NCI-H2227 treated with DMSO at 0.1 percent for 48 hours (cell line): ENCODE results near the gene IL17REL.
"Not testable (repeated sequence)": the region's sequence is repeated elsewhere in the genome, so short reads cannot be mapped to it uniquely, and the experiment has no call there.

Experiments
- DNase-seq: peaks from one replicate; lab custom pipeline; 2025; lab: John Stamatoyannopoulos, UW

The IL17REL gene

DNA sequence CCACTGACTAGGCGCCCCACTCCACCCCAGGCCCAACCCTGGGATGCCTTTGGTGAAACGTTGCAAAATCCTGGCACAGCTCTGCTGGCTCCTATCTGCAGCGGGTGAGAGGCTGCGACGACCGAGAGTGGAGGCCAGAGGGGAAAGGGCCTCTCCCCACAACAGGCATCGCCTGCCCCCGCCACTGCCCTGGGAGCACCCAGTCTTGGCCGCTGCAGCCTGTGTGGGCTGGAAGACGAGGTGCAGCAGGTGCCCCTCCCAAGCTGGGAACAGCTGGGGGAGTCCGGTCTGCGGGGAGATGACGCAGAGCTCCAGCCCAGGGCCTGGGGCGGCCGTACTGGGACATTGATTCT is 56.2 kb downstream of the IL17REL start:
- DNase-seq, result no peak

DNA sequence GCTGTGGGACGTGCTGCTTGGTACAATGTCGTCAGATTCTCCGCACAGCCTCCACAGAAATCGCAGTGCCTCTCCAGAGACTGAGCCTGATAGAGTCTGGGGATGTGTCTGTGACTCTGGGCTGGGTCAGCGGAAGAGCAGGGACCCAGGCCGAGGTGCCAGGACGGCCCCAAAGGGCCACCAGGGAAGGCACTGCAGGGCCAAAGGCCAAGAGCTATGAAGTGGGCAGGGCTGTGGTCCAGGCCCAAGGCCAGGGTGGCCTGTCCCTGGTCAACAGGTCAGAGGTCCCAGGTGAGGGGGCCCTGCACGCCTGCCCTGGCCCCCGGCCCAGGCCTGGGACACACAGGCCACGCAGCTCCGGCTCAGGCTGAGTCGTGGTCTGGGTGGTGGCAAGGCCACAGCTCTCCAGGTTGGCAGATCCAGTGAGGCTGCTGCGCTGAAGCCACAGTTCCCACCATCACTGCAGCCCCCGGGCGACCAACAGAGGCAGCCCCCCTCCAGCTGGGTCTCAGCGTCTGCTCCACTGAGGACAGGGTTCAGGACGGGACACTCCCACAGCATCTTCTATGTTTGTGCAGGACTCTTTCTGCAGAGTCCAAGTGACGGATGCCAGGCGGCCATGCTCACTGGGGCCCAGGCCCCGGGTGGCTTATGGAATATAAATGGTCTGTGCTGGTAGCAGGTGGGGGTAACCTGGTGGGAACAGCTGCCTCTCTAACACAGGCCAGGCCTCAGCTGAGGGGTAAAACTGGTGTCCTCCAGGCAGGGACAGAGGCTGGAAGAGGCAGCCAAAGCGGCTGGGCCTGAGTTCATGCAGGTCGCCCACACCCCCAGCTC is 56.8 kb downstream of the IL17REL start:
- no peak for DNase-seq

DNA sequence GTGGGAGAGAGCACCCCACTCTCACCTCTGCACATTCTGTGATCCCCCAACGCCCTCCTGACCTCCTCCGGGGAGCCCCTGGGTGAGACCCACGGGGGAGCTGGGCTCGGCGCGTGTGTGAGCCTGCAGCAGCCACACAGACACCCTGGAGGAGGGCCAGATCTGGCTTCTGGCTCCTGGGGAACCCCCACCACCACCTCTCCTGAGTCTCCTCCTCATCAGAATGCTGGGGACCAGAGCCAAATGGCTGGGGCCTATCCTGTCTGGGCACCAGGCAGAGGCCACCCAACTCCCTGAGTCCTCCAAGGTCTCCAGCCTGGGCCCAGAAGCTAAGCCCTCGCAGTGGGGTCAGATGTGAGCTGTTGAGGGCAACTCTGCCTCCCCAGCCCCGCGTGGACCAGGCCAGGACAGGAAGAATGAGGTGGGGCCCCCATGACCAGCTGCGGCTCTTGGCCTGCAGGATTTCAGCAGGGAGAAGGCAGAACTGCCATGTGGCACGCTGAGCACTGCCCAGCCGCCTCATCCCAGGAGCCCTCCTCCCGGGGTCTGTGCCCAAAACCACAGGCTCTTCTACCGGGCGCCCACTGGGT is 57.5 kb downstream of the IL17REL start:
- DNase-seq, result no peak

DNA sequence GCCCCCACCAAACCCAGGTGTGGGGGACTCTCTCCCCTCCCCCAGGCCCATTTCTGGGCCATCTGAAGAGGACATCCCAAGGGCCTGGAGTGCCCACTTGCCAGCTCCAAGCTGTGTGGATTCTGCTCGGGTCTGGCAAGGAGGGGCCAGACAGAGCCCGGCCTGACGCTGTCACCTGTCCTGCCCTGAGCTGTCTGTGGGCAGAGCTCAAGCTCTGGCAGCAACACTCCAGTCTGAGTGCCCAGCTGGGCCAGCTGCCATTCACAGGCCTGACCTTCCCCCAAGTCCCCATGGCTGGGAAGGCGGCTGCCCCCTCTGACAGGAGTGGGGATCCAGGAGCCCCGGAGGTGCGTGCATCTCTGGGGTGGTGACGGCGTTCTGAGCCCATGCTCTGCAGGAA is 58.2 kb downstream of the IL17REL start:
- no peak for DNase-seq

DNA sequence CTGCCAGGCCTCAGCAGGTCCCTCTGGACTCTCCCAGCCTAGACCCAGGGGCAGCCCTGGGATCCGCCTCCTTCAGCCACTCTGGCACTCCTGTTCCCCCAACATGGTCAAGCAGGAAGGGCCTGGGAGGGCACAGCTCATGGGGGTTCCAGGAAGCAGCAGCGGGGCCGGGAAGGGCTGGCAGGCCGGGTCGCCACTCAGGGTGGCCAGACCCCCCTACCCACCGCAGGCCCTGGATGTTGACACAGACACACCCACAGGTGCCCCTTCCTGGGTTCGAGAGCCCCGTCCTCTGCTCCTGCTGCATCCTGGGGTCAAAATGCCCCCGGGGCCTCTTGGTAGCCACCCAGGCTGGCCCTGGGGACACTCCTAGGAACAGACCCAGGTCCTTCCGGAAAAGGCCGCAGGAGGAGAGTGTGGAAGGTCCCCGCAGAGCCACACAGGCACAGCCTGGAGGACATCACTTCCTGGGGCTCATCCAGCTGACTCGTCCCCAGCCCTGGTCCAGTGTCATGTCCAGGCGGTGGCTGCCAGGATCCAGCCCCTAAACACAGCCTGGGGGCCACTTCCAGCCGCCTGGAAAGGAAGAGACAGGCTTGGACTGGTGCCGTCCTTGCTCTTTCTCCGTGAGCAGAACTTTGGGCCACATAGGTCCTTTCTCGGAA is 58.8 kb downstream of the IL17REL start:
- no peak for DNase-seq

DNA sequence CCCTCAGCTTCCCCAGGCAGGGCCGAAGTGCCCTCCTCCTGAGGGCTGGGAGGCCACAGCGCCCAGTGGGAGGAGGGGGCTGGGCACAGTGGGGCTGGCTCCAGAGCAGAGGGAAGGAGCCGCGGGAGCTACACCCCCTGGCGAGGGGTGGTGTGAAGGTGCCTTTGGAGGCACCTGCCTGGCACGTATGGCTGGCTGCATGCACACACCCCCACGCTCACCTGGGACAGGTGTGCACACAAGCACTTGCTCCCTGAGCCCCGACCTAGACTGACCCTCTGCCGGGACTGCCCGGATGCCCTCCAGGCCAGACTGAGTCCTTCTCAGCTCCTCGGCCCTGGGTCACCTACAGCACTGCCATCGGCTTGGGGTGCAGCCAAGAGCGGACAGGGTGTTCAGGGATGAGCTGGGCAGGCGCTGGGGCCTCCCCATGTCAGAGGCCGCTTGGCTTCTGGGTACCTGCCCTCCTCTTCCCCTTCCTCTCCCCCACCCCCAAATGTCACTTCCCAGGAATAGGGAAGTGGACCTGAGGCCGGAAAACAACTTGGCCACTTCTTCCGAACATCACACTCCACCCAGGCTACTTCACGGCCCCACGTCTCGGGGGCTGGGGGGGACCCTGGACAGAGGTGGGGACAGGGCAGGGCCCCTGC is 59.4 kb downstream of the IL17REL start:
- DNase-seq, result no peak

DNA sequence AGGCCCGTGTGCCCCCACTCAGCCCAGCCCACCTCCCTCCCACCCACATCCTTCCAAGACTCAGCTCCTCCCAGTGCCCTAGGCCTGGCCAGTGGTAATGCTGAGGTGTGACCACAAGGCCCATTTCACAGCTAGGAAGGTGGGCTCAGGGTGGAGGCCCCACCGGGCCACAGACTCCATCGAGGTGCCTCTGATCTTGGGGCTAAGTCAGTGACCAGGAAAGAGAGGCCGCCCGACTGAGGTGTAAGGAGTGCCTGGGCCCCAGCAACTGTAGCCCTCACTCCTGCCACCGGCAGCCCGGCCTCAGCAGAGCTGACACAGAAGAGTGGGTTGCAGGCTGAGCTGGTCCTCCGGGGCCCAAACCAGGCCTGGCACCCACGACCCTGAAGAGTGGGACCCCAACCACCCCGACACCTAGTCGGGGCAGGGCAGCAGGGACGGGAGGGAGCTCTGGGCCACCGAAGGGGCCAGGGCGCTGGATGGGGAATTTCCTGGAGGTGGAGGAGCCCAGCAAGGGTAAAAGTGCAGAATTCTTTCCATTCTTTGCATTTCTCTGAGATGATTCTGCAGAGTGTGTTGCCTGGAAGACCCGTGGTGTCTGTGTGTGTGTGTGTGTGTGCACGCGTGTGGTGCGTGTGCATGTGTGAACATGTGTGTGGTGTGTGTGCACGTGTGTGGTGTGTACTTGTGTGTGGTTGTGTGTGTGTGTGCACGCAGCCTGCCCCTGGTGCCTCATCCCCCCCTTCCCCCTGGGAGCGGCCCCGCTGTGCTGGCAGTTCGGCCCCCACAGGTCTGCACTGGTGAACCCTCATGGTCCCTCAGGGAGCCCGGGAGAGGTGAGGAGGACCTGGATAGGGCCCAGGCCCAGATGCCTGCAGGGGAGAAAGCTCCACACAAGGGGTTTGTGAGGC is 60.3 kb downstream of the IL17REL start:
- no peak for DNase-seq

DNA sequence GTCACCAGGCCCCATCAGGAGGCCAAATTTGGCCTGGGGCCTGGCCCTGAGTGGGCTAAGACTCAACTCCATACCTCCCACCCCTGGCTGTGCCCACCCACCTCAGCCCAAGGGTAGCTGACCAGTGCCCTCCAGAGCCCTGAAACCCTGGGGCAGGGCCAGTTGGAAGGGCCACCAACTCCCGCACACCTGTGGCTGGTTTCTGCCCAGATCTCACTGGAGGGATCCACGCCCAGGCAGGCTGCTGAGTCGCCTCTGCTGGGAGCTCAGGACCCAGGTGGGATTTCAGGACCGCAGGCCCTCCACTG is 60.9 kb downstream of the IL17REL start:
- no peak for DNase-seq

DNA sequence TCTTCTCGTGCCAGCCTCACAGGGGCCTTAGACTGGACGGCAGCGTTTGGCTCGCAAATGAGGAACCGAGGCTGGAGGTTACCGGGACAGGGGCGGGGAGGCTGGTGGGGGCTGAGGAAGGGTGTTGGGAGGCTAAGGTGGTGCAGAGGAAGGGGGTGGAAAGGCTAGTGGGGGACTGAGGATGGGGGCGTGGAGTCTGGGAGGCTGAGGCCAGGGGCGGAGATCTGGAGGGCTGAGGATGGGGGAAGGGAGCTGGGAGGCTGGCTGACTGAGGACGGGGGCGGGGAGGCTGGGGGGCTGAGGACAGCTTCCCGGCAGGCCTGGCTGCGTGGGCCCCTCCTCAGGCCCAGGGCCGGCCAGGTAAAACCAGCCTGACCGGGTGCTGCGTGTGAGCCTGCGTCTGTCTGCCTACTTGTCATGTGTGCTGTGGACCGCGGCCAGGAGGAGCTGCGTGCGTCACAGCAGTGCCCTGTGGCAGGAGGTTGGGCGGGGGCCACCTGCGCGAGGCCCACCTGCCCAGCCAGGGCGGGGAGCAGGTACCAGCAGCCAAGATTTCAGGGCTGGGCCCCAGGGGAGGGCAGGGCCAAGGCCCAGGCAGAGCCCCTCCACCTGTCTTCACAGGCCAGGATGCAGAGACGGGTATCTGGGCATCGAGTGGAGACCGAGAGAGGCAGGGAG is 61.4 kb downstream of the IL17REL start:
- no peak for DNase-seq

DNA sequence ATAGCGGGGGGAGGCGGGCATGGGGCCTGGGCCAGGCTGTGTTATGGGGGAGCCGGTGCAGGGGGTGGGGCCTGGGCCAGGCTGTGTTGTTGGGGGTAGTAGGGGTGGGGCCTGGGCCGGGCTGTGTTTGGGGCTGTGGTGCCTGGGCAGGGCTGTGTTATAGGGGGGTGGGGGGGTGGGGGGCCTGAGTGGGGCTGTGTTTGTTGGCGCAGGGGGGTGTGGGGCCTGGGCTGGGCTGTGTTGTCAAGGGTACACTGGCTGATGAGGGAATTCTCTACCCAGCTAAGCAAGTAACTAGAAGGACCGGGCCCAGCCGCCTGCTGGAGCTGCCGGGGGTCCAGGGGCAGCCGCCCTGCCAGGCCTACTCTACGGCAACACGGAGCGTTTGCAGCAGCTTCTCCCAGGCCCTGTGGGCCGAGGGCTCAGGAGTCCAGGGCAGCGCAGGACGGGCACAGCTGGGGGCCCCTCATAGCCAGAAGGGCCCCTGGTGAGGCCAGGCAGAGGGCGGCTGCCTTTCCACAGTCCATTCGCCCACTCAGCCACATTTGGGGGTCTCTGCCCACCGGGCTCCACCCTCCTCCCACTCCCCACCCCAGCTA is 62.1 kb downstream of the IL17REL start:
- DNase-seq, result no peak

DNA sequence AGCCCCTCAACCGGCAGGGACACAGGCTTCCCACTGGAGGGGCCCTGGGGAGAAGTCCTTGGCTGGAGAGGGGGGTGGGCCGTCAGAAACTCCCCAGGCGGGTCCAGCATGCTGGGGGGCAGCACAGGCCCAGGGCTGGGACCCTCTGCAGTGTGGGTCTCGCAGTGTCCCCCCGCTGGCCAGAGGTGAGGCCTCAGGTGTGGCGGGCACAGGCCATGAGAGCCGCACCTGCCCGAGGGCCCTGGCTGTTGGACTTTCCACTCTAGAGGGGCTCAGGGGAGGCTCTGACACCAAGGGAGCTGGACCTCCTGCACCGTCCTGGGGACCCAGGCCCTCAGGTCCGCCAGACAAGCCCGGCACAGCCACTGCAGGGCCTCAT is 62.7 kb downstream of the IL17REL start:
- no peak for DNase-seq

DNA sequence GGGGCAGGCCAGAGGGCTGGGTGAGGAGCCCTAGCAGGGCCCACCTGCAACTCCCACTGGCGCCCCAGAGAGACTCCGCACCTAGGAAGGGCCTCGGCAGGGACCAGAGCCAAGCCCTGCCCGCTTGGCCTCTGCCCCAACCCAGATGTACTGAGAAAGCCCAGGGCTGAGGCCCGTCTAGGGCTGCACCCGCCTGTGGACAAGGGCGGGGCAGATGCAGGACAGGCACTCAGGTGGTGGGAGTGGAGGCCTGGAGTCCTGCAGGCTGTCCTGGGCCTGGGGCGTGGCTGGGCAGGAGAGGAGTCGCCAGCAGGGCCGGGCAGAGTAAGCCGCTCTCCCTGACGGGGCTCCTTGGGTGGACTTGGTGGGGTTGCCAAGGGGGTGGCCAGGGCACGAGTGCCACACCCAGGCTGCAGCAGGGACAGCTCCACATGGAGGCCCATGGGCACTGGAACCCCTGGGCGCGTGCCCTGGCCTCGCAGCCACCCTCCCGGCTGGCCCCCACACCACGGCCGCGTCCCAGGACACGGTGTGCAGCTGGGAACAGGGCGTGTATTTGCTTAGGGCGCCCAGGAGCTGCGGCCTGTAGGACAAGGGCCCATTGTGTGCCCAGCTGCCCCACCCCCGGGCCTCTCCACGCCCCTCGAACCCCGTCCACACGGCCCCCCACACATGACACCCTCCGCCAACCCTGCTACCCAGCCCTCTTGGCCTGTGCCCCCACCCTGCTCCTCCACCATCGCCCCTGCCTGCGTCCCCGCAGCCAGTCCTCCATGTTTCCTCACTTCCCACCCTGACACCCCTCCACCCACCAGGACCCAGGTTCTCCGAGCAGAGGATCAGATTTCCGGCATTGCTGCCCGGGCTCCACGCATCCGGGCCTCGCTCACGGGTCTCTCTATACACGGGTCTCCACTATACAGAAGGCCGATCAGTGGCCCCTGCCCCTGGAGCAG is 63.3 kb downstream of the IL17REL start:
- DNase-seq, result no peak

DNA sequence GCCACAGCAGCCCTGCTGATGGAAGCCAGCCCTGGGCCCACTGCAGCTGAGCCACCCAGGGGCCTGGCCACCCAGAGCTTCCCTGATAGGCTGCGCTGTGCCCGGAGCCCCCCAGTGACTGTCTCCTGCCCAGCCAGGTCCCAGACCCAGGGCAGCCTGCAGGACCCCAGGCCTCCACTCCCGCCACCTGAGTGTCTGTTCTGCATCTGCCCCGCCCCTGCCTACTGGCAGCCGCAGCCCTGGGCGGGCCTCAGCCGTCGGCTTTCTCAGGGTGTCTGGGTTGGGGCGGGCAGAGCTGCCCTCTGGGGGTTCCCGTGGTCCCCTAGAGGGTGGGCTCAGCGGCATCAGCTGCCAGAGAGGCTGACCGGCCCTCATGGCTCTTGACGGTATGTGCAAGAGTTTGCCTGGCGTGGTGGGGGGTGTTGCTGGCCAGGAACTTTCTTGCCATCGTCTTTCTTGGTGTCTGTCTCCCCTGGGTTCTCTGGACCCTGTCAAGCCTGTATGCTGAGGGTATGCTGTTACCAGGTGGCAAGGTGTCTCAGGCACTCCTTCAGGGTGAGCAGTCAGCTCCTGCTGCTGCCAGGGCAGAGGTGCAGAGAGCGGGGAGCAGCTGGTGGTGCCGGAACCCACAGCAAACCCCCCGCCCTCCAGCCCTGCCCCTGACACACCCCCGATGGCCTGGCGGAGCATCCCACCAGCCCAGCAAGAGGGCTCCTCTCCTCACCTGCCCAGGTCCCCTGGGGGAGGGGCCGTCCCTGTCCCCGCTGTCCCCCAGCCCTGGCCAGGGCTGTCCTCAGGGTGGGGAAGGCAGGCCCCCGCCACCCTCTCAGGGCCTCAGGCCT is 64.2 kb downstream of the IL17REL start:
- no peak for DNase-seq

DNA sequence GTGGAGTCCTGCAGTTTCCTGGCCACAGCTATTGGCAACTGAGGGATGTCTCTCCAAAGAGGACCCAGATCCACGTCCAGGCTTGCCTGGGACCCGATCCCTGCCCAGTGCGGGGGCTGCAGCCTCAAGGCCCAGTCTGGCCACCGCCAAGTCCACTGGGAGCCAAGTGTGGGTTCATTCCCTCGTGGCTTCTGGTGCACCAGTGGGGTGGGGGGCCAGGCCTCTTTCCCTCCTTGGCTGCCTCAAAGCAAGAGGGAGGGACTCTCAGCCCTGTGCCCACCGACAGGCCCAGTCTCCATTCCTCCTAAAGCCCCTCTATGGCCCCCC is 65.3 kb downstream of the IL17REL start:
- DNase-seq, result no peak

DNA sequence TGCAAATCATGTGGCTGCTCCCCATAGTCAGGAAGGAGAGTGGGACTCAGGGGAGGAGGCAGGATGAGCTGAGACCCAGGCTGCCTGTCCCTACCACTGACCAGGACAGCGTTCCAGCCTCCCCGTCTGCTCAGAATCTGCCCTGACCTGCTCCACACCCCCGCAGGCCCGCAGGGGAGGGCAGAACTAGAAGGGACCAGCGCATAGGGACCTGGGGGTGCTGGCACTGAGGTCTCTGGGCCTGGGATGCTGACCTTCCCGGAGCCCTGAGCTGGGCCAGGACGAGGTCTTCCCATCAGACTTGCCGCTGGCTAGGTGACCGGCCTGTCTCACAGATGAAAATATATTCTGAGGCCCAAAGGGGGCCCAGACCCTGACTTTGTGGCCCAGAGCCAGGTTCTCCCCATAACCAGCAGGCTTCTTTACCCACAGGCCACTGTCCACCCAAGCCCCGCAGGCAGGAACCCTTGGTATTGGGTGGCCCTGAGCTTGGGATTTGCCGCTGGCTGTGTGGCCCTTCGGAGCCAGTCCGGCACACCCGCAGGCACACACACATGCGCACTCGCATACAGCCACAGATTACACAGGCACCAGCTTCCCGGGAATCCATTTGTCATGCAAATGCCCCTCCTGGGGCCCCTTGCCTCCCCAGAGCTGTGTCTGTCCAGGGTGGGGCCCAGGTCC is 65.8 kb downstream of the IL17REL start:
- DNase-seq, result no peak

DNA sequence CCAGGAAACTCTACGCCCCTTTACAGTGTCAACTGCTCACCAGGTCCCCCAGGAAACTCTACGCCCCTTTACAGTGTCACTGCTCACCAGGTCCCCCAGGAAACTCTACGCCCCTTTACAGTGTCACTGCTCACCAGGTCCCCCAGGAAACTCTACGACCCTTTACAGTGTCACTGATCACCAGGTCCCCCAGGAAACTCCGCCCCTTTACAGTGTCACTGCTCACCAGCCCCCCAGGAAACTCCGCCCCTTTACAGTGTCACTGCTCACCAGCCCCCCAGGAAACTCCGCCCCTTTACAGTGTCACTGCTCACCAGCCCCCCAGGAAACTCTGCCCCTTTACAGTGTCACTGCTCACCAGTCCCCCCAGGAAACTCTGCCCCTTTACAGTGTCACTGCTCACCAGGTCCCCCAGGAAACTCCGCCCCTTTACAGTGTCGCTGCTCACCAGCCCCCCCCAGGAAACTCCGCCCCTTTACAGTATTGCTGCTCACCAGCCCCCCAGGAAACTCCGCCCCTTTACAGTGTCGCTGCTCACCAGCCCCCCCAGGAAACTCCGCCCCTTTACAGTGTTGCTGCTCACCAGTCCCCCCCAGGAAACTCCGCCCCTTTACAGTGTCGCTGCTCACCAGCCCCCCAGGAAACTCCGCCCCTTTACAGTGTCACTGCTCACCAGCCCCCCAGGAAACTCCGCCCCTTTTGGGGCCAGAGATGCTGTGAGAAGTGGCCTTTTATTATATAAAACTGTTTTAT is 67.3 kb downstream of the IL17REL start:
- DNase-seq, result not testable (repeated sequence)
